Caco-2 (cell line): Measurements from ENCODE around the gene CDYL2. TPM values are rescaled to one million over a fixed set of nuclear protein-coding genes. Genes with fewer than 3 reads are reported as not detected.

ENCODE experiments used
- BruUV-seq: library from RNA; stranded (reverse); fragments of 400-500 nt; replicated peaks from 2 replicates; lab custom pipeline; 2021; lab: Mats Ljungman, UMichigan
- CTCF ChIA-PET: fragments of 300-600 bp; sonication (Branson Sonifier 250); formaldehyde crosslinking; loops from one replicate; lab custom pipeline; 2022; ENCODE audit warnings: antibody characterized with exemption; lab: Charles Lee
- POLR2A ChIA-PET: fragments of 300-600 bp; sonication (Branson Sonifier 250); formaldehyde crosslinking; loops from one replicate; lab custom pipeline; 2022; ENCODE audit warnings: antibody characterized with exemption; lab: Charles Lee
- DNase-seq, 2 experiments: peaks; one replicate each; pipeline versions ENCODE4 v3.0.0 to v3.0.0-alpha.2; 2020 to 2022
- H3K27me3 ChIP-seq: replicated peaks from 2 replicates; pipeline ENCODE4 v1.6.0; 2011; ENCODE audit warnings: low read length; ENCODE audit not compliant: control insufficient read depth, insufficient read depth
- H3K36me3 ChIP-seq: 2 replicates; pipeline ENCODE4 v1.5.1; 2011; ENCODE audit warnings: low read length; ENCODE audit not compliant: control insufficient read depth, insufficient read depth
- H3K4me1 ChIP-seq: fragments of 250-450 bp; sonication (Bioruptor Pico); 2 replicates; pipeline ENCODE4 v1.5.1; 2020; ENCODE audit warnings: mild to moderate bottlenecking
- H3K4me3 ChIP-seq: 2 replicates; pipeline ENCODE4 v1.5.1; 2011; ENCODE audit warnings: low read depth, mild to moderate bottlenecking, control low read depth, low read length
- H3K9me3 ChIP-seq: fragments of 250-450 bp; sonication (Bioruptor Pico); 2 replicates; pipeline ENCODE4 v1.5.1; 2020; ENCODE audit warnings: mild to moderate bottlenecking, moderate library complexity
- H3K27ac Mint-ChIP-seq: one replicate; pipeline ENCODE4 v1.8.0; 2022; ENCODE audit warnings: mixed read lengths; ENCODE audit not compliant: unreplicated experiment
- H3K27me3 Mint-ChIP-seq: one replicate; pipeline ENCODE4 v1.8.0; 2022; ENCODE audit warnings: mixed read lengths; ENCODE audit not compliant: insufficient read depth, unreplicated experiment
- H3K36me3 Mint-ChIP-seq: one replicate; pipeline ENCODE4 v1.8.0; 2022; ENCODE audit warnings: mild to moderate bottlenecking, mixed read lengths; ENCODE audit not compliant: insufficient read depth, unreplicated experiment
- H3K4me1 Mint-ChIP-seq: one replicate; pipeline ENCODE4 v1.8.0; 2022; ENCODE audit warnings: low read depth, mixed read lengths; ENCODE audit not compliant: unreplicated experiment
- H3K4me3 Mint-ChIP-seq: one replicate; pipeline ENCODE4 v1.8.0; 2022; ENCODE audit warnings: mild to moderate bottlenecking, moderate library complexity, mixed read lengths; ENCODE audit not compliant: unreplicated experiment
- H3K9me3 Mint-ChIP-seq: one replicate; pipeline ENCODE4 v1.8.0; 2022; ENCODE audit warnings: mixed read lengths; ENCODE audit not compliant: unreplicated experiment
- intact Hi-C: fragments of 100-400 bp; cut with micrococcal nuclease; formaldehyde crosslinking; loops from one replicate; pipeline ENCODE4 v1.10.0; 2022; ENCODE audit not compliant: unreplicated experiment
- total RNA-seq: library from RNA; stranded (reverse); gene quantifications from 2 replicates; pipeline ENCODE4 v1.2.3, GENCODE V29; 2022
- TF ChIP-seq, protein P1 (sequence below), 2 experiments: fragments of 200-600 bp in 1 of 2; IDR thresholded peaks; 1 replicate in 1 of 2; 2 replicates in 1 of 2; pipeline versions ENCODE4 v1.5.1 to v1.8.0; 2011 to 2022; ENCODE audit warnings: antibody characterized with exemption in 1 of 2, control low read depth in 1 of 2, inconsistent platforms in 1 of 2, low read depth in 1 of 2, low read length in 1 of 2, mild to moderate bottlenecking in 1 of 2, moderate library complexity in 1 of 2; ENCODE audit not compliant: insufficient read depth in 1 of 2, severe bottlenecking in 1 of 2, unreplicated experiment in 1 of 2

CDYL2 gene
- total RNA-seq, 1 experiment from 2014 or later, result 1.8 TPM

DNA sequence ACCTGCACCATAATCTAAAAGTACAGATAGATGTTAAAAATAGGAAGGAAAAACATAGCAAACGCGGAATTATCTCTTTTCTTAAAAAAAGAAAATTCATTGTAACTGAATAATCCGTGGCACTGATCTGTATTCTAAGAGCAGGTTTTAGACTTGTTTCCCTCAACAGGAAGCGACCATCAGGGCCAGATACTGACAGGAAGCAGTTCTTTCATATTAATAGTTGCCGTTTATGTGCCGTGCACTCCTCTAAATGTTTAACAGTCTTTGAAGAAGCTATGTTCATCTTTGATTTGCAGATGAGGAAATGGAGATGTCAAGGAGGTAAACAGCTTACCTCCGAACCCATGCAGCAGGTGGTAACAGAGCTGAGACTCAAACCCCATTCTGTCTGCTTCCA, 240.0 kb downstream of the CDYL2 start:
- no peaks in the 10 kb centered on the region; the same call in 1 of the 2 replicates for H3K27me3 ChIP-seq
- no peak for DNase-seq
- H3K4me1 ChIP-seq, result 0 out of 2 replicates have a peak, but pooled peaks cover under 1% of the 10 kb centered on the region
- no peaks in the 10 kb centered on the region for H3K9me3 Mint-ChIP-seq
- no peak overlapping the region for H3K4me3 ChIP-seq
- BruUV-seq, result no TSS peak
- no peaks in the 10 kb centered on the region for H3K36me3 ChIP-seq
- H3K27me3 Mint-ChIP-seq, result peaks cover 20% of the 10 kb centered on the region
- POLR2A ChIA-PET, result no interaction called here
- TF ChIP-seq, protein P1, sequence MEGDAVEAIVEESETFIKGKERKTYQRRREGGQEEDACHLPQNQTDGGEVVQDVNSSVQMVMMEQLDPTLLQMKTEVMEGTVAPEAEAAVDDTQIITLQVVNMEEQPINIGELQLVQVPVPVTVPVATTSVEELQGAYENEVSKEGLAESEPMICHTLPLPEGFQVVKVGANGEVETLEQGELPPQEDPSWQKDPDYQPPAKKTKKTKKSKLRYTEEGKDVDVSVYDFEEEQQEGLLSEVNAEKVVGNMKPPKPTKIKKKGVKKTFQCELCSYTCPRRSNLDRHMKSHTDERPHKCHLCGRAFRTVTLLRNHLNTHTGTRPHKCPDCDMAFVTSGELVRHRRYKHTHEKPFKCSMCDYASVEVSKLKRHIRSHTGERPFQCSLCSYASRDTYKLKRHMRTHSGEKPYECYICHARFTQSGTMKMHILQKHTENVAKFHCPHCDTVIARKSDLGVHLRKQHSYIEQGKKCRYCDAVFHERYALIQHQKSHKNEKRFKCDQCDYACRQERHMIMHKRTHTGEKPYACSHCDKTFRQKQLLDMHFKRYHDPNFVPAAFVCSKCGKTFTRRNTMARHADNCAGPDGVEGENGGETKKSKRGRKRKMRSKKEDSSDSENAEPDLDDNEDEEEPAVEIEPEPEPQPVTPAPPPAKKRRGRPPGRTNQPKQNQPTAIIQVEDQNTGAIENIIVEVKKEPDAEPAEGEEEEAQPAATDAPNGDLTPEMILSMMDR (IDR thresholded peaks at IDR 0.05; ENCODE audit: insufficient read depth in 1 of 2, low read depth in 1 of 2, low read length in 1 of 2, severe bottlenecking in 1 of 2, unreplicated experiment in 1 of 2), result no peak
- H3K27ac Mint-ChIP-seq, result no peak overlapping the region
- intact Hi-C loops, result no loop called here
- no peaks in the 10 kb centered on the region for H3K36me3 Mint-ChIP-seq
- no peak overlapping the region for H3K4me3 Mint-ChIP-seq
- H3K9me3 ChIP-seq, result no peaks in the 10 kb centered on the region
- no peaks in the 10 kb centered on the region for H3K4me1 Mint-ChIP-seq
- CTCF ChIA-PET, result no interaction called here

- POLR2A ChIA-PET, result no interaction called here
- intact Hi-C loops, result no loop called here
- no peaks in the 10 kb centered on the region for H3K4me1 ChIP-seq
- CTCF ChIA-PET, result no interaction called here
- Mint-ChIP-seq H3K4me1 (no peaks in the 10 kb centered on the region), H3K4me3 (no peak overlapping the region), H3K9me3 (no peaks in the 10 kb centered on the region), H3K36me3 (no peaks in the 10 kb centered on the region), H3K27ac (no peak overlapping the region), H3K27me3 (peaks cover 24% of the 10 kb centered on the region)
- H3K27me3 ChIP-seq, result no peaks in the 10 kb centered on the region; the same call in 1 of the 2 replicates
- no peak for DNase-seq
- H3K4me3 ChIP-seq, result no peak overlapping the region
- no peaks in the 10 kb centered on the region for H3K9me3 ChIP-seq
- BruUV-seq, result no TSS peak
- H3K36me3 ChIP-seq, result no peaks in the 10 kb centered on the region
- TF ChIP-seq, protein P1 (IDR thresholded peaks at IDR 0.05; ENCODE audit: insufficient read depth in 1 of 2, low read depth in 1 of 2, low read length in 1 of 2, severe bottlenecking in 1 of 2, unreplicated experiment in 1 of 2), result no peak
Measured at GRCh38 chr16:80563066-80563465, 241.3 kb downstream of the CDYL2 start.

GRCh38 chr16:80559369-80559768, 245.0 kb downstream of the CDYL2 start:
- H3K27me3 ChIP-seq, result no peaks in the 10 kb centered on the region
- ChIA-PET CTCF (no interaction called here), POLR2A (no interaction called here)
- H3K4me1 Mint-ChIP-seq, result no peaks in the 10 kb centered on the region
- H3K36me3 Mint-ChIP-seq, result no peaks in the 10 kb centered on the region
- no peaks in the 10 kb centered on the region for H3K9me3 ChIP-seq
- no peak overlapping the region for H3K4me3 ChIP-seq
- H3K9me3 Mint-ChIP-seq, result no peaks in the 10 kb centered on the region
- H3K36me3 ChIP-seq, result no peaks in the 10 kb centered on the region
- no peak overlapping the region for H3K4me3 Mint-ChIP-seq
- H3K27ac Mint-ChIP-seq, result no peak overlapping the region
- intact Hi-C loops, result no loop called here
- H3K27me3 Mint-ChIP-seq, result peaks cover 17% of the 10 kb centered on the region
- TF ChIP-seq, protein P1 (IDR thresholded peaks at IDR 0.05; ENCODE audit: insufficient read depth in 1 of 2, low read depth in 1 of 2, low read length in 1 of 2, severe bottlenecking in 1 of 2, unreplicated experiment in 1 of 2), result no peak
- no TSS peak for BruUV-seq
- DNase-seq, result no peak
- H3K4me1 ChIP-seq, result no peaks in the 10 kb centered on the region
